Coronary artery (tissue), 2 donors: ENCODE results near the gene PDE11A.

Experiments used
- DNase-seq: peaks from one replicate; pipeline ENCODE4 v3.0.0-alpha.2; 2017; ENCODE audit warnings: low spot score
- H3K27ac ChIP-seq, 2 donors: fragments of 200-600 bp; sonication (generic); one replicate each; pipeline ENCODE4 v1.5.1; 2016 to 2019
- H3K4me3 ChIP-seq: fragments of 200-600 bp; sonication (generic); 2 replicates; pipeline ENCODE4 v1.5.1; 2016; ENCODE audit warnings: mild to moderate bottlenecking, moderate library complexity
- TF ChIP-seq, protein P1 (sequence below): fragments of 200-600 bp; sonication (generic); IDR thresholded peaks from one replicate; pipeline ENCODE4 v1.5.1; 2019; ENCODE audit warnings: antibody characterized with exemption

The PDE11A gene

DNA sequence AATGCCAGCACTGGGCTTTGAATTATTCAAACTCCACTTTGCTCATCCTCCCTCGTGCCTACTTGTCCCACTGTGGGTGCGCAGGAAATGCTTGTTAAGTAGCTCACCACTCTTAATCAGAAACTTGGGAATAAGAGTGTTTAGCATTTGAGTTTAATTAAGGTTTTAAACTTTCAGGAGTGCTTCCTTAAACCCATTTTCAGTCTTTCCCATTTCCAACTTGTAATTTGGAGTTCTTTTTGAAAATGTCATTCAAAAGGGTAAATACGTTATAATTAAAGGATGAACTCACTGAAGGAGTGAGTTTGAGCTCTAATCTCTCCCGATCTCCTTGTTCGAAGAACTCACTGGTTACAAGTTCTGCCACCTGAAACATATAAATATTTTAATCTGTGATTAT, 403.4 kb downstream of the PDE11A start:
- Histone ChIP-seq H3K4me3 (no peak overlapping the region), H3K27ac (no peak overlapping the region)
- TF ChIP-seq, protein P1, sequence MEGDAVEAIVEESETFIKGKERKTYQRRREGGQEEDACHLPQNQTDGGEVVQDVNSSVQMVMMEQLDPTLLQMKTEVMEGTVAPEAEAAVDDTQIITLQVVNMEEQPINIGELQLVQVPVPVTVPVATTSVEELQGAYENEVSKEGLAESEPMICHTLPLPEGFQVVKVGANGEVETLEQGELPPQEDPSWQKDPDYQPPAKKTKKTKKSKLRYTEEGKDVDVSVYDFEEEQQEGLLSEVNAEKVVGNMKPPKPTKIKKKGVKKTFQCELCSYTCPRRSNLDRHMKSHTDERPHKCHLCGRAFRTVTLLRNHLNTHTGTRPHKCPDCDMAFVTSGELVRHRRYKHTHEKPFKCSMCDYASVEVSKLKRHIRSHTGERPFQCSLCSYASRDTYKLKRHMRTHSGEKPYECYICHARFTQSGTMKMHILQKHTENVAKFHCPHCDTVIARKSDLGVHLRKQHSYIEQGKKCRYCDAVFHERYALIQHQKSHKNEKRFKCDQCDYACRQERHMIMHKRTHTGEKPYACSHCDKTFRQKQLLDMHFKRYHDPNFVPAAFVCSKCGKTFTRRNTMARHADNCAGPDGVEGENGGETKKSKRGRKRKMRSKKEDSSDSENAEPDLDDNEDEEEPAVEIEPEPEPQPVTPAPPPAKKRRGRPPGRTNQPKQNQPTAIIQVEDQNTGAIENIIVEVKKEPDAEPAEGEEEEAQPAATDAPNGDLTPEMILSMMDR: no peak
- no peak for DNase-seq

DNA sequence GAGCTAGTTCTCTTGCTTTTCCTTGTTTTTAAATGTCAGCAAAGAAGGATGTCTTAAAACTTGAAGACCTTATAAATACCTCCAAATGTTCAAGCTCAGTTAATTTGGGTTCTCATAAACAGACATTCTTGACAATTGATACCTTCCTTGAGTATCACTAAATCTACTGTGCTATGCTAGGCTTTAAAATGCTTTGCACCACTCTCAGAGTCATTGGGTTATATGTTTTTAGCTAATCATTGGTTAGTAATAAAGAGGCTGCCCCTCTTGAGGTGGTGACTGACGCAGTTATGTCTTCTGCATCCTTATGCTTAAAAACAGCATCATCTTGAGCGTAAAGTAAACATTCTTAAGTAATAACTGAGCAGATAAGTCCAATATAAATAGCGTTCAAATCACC, 404.0 kb downstream of the PDE11A start:
- H3K27ac ChIP-seq: no peak overlapping the region
- no peak overlapping the region for H3K4me3 ChIP-seq
- TF ChIP-seq, protein P1: no peak
- DNase-seq: no peak

DNA sequence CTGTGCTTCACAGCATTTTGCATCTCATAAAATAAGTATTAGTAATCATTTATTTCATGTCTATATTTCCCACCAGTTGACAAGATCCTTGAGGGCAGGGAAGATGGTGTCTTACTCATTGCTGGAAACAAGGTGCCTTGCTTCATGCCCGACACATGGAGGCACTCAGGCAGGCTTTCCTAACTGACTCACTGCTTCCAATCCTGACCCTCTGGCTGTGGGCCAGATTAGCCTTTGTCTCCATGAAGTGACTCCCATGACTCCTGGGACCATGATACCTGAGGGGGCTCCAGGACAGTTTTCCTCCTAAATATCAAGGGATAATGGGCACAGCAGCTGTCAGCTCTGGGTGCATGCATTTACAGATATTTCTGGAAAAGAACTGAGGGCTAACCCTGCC, 405.0 kb downstream of the PDE11A start:
- Histone ChIP-seq H3K27ac (no peak overlapping the region), H3K4me3 (no peak overlapping the region)
- no peak for DNase-seq
- TF ChIP-seq, protein P1: no peak

DNA sequence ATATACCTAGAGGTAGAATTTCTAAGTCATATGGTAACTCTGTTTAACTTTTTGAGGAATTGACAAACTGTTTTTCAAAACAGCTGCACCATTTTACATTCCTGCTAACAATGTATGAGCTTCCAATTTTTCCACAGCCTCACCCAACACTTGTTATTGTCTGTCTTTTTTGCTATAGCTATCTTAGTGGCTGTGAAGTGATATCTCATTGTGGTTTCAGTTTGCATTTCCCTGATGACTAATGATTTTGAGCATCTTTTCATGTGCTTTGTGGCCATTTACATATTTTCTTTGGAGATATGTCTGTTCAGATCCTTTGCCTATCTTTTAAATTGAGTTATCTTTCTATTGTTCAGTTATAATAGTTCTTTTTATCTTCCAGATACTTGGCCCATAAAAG, 406.2 kb downstream of the PDE11A start:
- TF ChIP-seq, protein P1: no peak
- H3K27ac ChIP-seq: no peak overlapping the region
- no peak for DNase-seq
- no peak overlapping the region for H3K4me3 ChIP-seq

DNA sequence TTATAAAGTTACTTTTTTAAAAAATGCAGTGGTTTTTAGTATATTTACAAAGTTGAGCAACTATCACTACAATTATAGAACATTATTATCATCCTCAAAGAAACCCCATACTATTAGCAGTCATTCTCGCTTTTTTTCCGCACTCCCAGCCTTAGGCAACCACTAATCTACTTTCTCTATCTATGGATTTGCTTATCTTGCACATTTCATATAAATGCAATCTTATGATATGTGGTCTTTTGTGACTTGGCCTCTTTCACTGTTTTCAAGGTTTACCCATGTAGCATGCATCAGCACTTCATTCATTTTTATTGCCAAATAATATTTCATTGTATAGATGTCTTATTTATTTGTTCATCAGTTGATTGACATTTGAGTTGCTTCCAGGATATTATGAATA, 406.6 kb downstream of the PDE11A start:
- TF ChIP-seq, protein P1: no peak
- Histone ChIP-seq H3K4me3 (no peak overlapping the region), H3K27ac (no peak overlapping the region)
- DNase-seq: no peak

DNA sequence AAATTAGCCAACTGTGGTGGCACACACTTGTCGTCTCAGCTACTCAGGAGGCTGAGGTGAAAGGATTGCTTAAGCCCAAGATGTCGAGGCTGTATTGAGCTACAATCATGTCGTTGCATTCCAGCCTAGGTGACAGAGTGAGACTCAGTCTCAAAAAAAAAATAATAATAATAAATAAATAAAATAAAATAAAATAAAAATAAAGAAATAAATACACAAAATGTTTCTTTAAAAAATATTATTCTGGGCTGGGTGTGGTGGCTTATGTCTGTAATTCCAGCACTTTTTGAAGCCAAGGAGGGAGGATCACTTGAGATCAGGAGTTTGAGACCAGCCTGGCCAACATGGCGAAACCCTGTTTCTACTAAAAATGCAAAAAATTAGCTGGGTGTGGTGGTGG, 407.2 kb downstream of the PDE11A start:
- H3K4me3 ChIP-seq: no peak overlapping the region
- H3K27ac ChIP-seq: no peak overlapping the region
- TF ChIP-seq, protein P1: no peak
- no peak for DNase-seq

DNA sequence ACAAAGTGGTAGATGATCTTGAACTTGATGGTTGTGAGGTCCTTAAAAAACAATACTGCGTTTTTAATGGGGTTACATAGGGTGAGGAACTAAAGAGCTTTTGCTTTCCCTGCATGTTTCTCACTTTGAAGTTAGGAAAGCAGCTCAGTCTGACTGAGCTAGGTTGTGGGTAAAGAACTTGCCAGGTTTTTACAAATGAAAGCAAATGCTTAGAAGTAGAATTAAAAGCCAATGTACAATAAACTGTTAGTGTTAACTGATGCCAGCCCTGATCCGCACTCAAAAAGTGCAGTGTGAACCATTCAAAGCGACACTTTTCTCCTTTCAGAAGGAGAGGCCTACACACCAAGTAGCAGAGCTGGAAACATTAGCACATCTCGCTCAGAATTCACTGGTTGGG, 409.7 kb downstream of the PDE11A start:
- H3K27ac ChIP-seq: no peak overlapping the region
- no peak overlapping the region for H3K4me3 ChIP-seq
- TF ChIP-seq, protein P1: no peak
- no peak for DNase-seq
